ENCODE measurements around the gene SBF2. TPM values are rescaled to one million over a fixed set of nuclear protein-coding genes. Genes with fewer than 3 reads are reported as not detected.

The SBF2 gene
- total RNA-seq, 3 donors from 2014 or later: 74.8 to 91.9 (median 88.2) TPM

DNA sequence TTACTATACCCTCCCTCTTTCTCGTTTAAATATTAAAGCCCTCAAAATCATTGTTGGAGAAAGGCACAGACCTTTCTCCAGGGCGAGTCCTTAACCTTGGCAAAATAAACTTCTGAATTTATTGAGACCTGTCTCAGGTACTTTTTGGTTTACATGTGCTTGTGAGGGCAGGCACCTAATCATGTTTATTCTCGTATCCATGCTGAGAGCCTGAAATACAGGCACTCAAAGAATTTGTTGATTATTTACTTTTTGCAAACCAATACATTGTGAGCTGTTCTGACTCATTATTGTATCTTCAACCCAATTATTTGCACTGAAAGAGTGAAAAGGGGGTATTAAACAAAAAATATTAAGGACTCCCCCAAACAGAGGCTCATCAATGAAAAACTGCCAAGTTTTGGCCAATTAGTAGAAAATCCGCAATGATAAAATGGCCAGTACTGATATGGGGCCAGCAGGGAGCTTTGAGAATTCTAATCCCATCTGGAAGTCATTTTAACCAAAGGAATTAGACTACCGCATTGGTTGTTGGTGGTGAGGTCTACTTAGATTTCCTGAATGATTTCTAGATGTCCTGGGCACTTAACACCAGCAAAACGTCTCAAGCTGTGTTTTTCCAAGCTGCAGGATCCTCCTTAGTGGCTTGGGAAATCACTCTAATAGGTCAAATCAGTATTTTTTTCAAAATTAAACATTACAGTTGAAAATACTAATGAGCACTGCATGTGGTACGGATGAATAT, 472.8 kb downstream of the SBF2 start:
- Histone ChIP-seq H3K4me3 (no peak overlapping the region), H3K36me3 (no peaks in the 10 kb centered on the region), H3K27ac (no peak overlapping the region), H3K27me3 (no peaks in the 10 kb centered on the region), H3K4me1 (no peaks in the 10 kb centered on the region), H3K9me3 (no peaks in the 10 kb centered on the region)
- DNase-seq (ENCODE audit: low spot score in 2 of 2): no peak
- TF ChIP-seq POLR2AphosphoS5 (IDR thresholded peaks at IDR 0.05) (no peak), POLR2A (IDR thresholded peaks at IDR 0.05) (no peak)
- TF ChIP-seq, protein P1, sequence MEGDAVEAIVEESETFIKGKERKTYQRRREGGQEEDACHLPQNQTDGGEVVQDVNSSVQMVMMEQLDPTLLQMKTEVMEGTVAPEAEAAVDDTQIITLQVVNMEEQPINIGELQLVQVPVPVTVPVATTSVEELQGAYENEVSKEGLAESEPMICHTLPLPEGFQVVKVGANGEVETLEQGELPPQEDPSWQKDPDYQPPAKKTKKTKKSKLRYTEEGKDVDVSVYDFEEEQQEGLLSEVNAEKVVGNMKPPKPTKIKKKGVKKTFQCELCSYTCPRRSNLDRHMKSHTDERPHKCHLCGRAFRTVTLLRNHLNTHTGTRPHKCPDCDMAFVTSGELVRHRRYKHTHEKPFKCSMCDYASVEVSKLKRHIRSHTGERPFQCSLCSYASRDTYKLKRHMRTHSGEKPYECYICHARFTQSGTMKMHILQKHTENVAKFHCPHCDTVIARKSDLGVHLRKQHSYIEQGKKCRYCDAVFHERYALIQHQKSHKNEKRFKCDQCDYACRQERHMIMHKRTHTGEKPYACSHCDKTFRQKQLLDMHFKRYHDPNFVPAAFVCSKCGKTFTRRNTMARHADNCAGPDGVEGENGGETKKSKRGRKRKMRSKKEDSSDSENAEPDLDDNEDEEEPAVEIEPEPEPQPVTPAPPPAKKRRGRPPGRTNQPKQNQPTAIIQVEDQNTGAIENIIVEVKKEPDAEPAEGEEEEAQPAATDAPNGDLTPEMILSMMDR (IDR thresholded peaks at IDR 0.05): no peak
- intact Hi-C loops (cut with DNase I; ENCODE audit: low total_unique reads): no loop called here

DNA sequence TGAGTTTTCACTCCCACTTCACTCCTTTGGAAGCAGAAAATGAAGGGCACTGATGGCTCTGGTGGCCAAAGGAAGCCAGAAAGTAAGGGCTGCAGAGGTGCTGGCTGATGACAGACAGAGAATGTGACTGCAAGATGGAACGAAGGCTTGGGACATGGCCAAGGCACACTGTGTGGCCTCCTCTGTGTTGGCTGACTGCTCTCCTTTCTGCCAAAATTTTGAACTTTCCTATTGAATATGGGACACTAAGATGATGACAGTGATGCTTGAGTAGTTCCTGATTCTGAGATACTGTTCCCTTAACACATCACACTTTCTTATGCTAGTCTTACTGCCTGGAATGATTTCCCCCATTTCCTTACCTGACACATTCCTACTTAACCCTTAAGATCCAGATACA, 473.8 kb downstream of the SBF2 start:
- Histone ChIP-seq H3K9me3 (no peaks in the 10 kb centered on the region), H3K4me3 (no peak overlapping the region), H3K27ac (no peak overlapping the region), H3K4me1 (no peaks in the 10 kb centered on the region), H3K36me3 (no peaks in the 10 kb centered on the region), H3K27me3 (no peaks in the 10 kb centered on the region)
- intact Hi-C loops (cut with DNase I; ENCODE audit: low total_unique reads): no loop called here
- TF ChIP-seq POLR2A (IDR thresholded peaks at IDR 0.05) (no peak), POLR2AphosphoS5 (IDR thresholded peaks at IDR 0.05) (no peak)
- TF ChIP-seq, protein P1 (IDR thresholded peaks at IDR 0.05): no peak
- DNase-seq (ENCODE audit: low spot score in 2 of 2): no peak

DNA sequence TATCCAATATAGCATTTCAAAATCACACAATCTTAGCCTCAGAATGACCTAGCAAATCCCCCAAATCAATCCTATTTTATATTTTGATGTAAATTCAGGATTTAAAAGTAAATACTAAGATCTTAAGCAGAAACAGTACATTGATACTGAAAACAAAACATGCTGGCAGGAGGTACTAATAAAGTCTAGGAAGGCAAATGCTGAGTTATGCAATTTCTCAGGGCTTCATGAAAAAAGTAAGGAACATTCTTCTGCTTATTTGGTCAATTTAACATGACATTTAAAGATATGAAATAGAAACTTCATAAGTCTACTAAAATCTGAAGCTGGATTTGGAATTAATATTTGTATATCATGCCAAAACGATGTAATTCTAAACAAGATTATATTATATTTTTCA, 476.8 kb downstream of the SBF2 start:
- intact Hi-C loops (cut with DNase I; ENCODE audit: low total_unique reads): no loop called here
- no peaks in the 10 kb centered on the region for H3K36me3 ChIP-seq
- H3K9me3 ChIP-seq: no peaks in the 10 kb centered on the region
- no peak overlapping the region for H3K27ac ChIP-seq
- no peak for DNase-seq (ENCODE audit: low spot score in 2 of 2)
- H3K4me1 ChIP-seq: no peaks in the 10 kb centered on the region
- H3K27me3 ChIP-seq: no peaks in the 10 kb centered on the region
- TF ChIP-seq POLR2A (IDR thresholded peaks at IDR 0.05): no peak
- TF ChIP-seq, protein P1 (IDR thresholded peaks at IDR 0.05): no peak
- no peak for TF ChIP-seq POLR2AphosphoS5 (IDR thresholded peaks at IDR 0.05)
- H3K4me3 ChIP-seq: no peak overlapping the region

DNA sequence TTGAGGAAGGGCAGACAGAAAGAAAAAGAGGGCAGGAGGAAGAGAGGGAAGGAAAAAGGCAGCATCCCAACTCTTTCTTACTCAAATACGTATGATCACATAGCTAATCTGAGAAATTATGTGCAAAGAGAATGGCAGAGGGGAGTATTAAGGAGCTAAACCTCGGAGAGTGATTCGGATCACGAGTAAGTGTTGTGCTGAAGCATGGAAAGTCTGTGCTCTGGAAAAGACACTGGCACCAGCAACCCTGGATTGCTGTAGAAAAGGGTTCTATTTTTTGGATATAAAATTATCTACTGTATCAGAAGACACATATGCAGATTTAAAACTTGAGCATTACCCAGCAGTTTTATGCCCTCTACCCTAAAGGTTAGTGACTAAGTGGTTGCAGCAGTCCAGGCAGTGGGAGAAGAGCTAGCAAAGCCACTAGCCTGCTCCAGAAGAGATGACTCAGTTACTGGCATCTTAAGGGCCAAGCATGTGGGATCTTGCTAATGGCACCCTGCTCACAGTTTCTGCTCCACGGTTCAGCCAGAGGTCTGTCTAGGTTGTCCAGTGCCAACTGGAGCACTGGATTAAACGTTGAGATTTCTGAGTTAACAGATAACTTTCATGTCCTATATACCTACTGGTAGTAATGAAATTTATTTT, 478.4 kb downstream of the SBF2 start:
- Histone ChIP-seq H3K27me3 (no peaks in the 10 kb centered on the region), H3K4me3 (no peak overlapping the region), H3K9me3 (no peaks in the 10 kb centered on the region), H3K36me3 (no peaks in the 10 kb centered on the region), H3K4me1 (no peaks in the 10 kb centered on the region), H3K27ac (peak overlapping the region in 1 of 2 donors; percentile 21)
- intact Hi-C loops (cut with DNase I; ENCODE audit: low total_unique reads): no loop called here
- no peak for DNase-seq (ENCODE audit: low spot score in 2 of 2)
- TF ChIP-seq, protein P1 (IDR thresholded peaks at IDR 0.05): no peak
- TF ChIP-seq POLR2A (IDR thresholded peaks at IDR 0.05): no peak
- TF ChIP-seq POLR2AphosphoS5 (IDR thresholded peaks at IDR 0.05): no peak

DNA sequence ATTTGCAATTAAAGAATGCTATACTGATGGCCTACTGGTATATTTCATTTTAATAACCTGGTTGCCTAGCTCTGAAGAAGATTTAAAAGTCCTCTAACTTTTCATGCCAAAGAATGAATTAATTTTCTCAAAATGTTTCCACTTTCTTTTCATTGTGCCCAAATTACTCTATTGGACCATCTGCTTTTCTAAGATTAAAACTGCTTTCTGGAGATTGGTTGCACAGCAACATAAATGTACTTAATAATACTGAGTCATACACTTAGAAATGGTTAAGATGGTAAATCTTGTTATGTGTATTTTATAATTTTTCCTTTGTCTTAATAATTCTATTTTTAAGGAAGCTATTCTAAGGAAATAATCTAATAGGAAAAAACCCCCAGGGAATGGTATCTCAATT, 479.9 kb downstream of the SBF2 start:
- no peak overlapping the region for H3K4me3 ChIP-seq
- no peaks in the 10 kb centered on the region for H3K27me3 ChIP-seq
- DNase-seq (ENCODE audit: low spot score in 2 of 2): no peak
- no peaks in the 10 kb centered on the region for H3K4me1 ChIP-seq
- H3K9me3 ChIP-seq: no peaks in the 10 kb centered on the region
- H3K27ac ChIP-seq: no peak overlapping the region
- H3K36me3 ChIP-seq: no peaks in the 10 kb centered on the region
- TF ChIP-seq, protein P1 (IDR thresholded peaks at IDR 0.05): no peak
- no peak for TF ChIP-seq POLR2A (IDR thresholded peaks at IDR 0.05)
- no peak for TF ChIP-seq POLR2AphosphoS5 (IDR thresholded peaks at IDR 0.05)
- intact Hi-C loops (cut with DNase I; ENCODE audit: low total_unique reads): no loop called here
